HCEC 1CT (cell line): Measurements from ENCODE around the gene PCDHGC5.

Experiments used
- DNase-seq: peaks from one replicate; pipeline ENCODE4 v3.0.0-alpha.2; 2017

The PCDHGC5 gene

DNA sequence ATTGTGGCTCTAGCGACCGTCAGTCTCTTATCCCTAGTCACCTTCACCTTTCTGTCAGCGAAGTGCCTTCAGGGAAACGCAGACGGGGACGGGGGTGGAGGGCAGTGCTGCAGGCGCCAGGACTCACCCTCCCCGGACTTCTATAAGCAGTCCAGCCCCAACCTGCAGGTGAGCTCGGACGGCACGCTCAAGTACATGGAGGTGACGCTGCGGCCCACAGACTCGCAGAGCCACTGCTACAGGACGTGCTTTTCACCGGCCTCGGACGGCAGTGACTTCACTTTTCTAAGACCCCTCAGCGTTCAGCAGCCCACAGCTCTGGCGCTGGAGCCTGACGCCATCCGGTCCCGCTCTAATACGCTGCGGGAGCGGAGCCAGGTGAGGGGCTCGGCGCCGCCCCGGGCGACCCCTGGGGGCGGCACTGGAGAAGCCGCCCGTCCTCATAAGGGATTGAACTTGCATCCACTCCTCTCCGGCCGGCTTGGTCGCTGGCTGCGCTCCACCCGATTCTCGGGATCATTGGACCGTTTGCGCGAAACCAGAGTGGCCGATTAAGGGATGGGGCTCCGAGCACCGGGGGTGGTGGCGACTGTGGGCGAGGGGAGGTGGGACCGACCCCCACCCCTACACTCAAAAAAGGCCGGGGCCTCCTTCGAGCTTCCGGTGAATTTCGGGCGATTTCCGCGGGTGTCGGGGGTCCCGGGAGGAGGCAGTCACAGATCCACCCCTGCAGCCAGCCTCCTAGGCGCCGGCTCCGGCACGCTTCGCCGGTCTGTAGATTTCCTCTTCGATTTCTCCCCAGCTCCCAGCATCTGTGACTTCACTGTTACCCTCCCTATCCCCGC is 2.7 kb downstream of the PCDHGC5 start:
- DNase-seq, result no peak

DNA sequence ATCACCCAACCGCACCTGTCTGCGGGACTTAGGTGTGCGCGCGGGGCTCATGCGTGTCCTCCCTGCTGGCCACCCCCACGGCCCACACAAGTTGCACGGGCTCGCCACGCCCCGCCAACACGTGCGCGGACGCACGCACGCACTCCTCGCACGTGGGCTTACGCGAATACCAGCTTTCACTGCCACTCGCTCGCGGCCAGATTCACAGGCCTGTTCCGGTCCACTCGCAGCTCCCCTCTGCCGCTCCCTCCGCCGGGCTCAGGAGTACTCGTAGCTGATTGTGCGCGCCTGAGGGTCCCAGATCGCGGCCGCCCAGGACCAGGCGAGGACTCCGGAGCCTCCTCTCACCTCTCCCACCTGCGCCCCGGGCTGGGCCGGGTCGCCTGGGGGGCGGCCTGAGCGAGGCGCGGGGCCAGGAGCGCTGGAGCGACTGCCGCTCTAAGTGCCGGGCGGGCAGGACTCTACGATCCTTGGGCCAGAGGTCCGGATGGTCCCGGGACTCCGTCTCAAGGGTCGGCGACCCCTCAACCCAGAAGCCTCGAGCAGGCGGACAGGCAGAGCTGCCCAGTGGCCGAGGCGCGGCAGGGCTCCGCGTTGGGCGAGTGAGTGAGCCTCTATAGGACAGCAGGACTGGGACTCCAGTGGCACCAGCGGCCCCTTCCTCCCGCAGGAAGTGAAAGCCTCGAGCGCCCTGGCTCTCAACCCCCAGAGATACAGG is 3.4 kb downstream of the PCDHGC5 start:
- DNase-seq, result no peak

DNA sequence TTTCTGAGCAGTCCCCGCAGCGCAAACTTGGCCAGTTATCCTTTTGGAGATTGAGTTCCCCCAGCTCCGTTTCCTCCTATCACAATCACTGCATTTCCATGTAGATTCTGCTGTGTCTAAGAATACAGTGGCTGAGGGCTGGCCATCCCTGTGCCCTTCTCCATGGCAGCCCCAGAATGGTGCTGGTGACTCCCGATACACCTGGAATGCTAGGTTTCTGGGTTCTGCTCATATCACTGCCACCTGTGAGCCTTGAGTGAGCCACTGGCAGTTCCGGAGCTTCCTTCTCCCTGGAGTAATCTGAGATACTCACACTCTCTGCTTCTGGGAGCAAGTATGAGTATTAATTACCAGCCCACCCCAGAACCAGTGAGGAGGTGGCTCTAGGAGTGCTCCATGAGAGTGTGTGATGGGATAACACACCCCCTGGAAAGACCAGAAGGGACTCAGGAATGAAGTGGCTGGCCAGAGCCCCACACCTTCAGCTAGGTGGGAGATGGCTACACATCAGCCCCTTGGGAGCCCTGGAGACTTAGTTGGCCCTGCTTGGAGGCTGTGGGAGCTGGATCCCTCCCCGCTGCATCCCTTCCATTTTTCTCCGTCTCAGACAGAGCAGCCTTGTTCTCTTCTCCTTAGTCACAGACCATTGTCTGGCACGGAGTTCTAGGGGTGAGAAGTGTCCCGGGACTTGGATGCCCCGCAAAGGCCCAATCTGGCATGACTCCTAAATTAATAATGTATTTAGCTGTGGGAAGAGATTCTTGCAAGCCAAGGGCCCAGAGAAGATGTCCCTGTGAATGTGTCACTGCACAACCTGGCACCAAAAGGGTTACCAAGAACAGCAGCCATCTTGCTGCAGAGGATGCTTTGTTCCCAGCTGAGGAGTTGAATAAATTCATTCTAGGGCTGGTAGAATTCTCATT is 4.9 kb downstream of the PCDHGC5 start:
- no peak for DNase-seq

DNA sequence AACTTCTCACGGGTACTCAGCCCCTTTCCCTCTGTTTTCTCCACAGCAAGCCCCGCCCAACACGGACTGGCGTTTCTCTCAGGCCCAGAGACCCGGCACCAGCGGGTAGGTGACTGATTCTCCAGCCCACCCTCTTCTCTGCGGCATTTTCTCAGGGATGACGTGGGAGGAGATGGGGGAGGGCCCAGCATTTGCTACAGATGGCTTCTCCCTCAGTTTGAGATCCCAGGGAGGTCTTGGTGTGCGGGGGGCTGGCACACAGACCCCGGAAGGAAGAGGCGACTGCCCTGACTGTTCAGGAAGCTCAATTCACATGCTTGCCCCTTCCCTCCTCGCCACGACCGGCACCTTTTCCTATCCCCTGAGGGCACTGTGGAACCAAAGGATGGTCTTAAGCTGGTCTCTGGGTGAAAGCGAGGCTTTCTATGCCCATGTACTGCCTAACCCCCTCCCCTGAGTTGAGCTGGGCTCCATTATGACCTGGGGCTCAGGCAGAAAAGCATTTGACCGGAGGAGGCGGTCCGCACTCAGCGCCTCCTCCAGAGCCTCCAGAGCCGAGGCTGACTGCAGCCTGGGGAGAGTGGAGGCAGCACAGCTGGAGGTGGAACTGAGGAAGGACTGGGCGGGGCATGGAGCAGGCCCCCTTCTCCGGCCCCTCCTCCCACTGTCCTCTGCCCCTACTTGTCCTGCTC is 6.0 kb downstream of the PCDHGC5 start:
- DNase-seq, result no peak

GRCh38 chr5:141495453-141495811 is 6.6 kb downstream of the PCDHGC5 start:
- DNase-seq, result no peak

DNA sequence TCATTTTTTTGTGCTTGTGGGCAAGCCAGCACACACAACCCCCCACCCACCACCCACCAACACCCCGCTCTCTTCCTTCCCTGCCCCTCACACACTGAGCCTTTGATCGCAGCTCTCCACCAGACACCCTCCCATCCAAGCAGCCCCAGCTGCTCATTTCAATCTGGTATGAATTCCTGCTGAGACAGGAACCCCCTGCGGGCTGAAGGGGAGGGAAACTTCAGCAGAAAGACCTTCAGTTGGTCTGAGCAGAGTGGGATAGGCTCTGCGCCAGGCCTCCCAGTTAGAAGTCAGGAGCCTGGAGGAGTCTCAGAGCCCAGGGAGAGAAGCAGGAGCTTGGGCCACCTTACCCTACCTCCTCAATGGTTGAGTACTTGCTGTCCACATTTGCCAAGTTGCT is 7.2 kb downstream of the PCDHGC5 start:
- no peak for DNase-seq

DNA sequence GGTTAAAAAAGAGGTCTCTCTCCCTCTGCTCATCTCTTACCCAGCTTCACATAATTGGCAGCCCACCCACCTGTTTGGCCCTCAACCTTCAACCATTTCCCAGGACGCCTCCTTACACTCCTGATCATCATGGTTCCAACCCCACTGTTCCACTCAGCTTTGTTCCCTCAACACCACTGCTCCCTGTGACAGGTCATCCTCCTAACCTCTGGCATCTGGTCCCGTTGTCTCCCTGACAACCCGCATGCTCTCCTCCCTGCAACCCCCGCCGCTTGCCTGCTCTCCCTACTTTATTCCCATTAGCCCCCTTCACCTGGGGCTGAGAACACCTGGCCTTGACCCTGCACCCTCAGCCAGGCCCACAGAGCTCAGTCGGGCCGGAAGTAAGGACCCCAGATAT is 12.9 kb downstream of the PCDHGC5 start:
- DNase-seq, result no peak

GRCh38 chr5:141503681-141504080 is 14.8 kb downstream of the PCDHGC5 start:
- DNase-seq, result no peak

GRCh38 chr5:141504216-141504615 is 15.3 kb downstream of the PCDHGC5 start:
- DNase-seq, result no peak

GRCh38 chr5:141506381-141507155 is 17.7 kb downstream of the PCDHGC5 start:
- no peak for DNase-seq

- DNase-seq, result peak; percentile 92
These were observed 18.7 kb downstream of the PCDHGC5 start for GRCh38 chr5:141507387-141508091.

DNA sequence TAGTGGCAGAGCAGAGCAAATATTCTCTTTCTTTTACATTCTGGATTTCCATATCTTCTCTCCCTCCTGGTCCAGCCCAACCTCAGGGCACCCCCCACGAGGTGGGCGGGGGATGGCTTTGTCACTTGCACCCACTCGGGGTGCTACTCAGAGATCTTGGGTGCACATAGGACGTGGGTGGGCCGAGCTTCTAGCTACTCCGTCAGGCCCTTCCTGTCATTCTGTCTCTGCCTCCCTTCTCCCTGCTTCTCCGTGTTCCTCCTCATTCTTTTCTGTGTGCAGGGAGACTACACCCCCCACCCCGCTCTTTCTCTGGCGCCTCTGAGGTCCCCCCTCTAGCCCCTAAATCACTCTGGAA is 19.5 kb downstream of the PCDHGC5 start:
- DNase-seq, result peak; percentile 47

DNA sequence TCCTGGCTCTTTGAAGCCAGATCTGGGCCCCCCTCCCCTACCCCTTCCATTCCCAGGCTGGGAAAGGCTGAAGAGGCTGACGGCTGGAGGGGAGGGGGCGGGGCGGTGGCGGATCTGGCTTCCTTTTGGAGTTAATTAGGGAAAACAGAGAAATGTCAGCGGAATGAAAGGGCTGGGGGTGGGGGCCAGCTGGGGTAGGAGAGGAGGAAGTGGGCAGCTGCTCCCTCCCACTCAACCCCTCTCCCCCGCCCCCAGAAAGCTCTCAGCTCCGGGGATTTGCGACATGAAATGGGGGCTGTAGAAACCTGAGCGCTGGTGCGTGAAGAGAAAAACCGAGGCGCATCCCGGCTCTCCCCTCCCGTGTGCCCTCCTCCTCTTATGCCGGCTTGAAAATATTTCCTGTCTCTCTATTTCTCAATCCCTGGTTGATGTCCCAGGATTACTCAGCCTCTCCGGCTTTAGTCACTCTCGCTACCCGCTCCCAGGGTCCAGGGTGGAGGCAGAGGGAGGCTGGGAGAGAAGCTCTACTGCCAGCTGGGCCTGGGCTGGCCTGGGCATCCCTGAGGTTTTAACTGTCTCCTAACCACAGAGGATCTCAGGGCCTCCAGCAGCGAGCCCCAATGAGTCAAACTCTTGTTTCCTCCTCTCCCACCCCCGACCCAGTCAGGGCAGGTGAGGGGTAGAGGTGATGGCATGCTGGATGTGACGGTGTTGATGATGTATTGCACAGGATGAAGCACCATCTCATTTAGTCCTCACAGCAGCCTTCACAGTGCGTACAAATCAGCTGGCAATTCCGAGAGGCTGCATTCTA is 20.1 kb downstream of the PCDHGC5 start:
- peak; percentile 98 for DNase-seq

GRCh38 chr5:141510160-141510559 is 21.3 kb downstream of the PCDHGC5 start:
- no peak for DNase-seq

DNA sequence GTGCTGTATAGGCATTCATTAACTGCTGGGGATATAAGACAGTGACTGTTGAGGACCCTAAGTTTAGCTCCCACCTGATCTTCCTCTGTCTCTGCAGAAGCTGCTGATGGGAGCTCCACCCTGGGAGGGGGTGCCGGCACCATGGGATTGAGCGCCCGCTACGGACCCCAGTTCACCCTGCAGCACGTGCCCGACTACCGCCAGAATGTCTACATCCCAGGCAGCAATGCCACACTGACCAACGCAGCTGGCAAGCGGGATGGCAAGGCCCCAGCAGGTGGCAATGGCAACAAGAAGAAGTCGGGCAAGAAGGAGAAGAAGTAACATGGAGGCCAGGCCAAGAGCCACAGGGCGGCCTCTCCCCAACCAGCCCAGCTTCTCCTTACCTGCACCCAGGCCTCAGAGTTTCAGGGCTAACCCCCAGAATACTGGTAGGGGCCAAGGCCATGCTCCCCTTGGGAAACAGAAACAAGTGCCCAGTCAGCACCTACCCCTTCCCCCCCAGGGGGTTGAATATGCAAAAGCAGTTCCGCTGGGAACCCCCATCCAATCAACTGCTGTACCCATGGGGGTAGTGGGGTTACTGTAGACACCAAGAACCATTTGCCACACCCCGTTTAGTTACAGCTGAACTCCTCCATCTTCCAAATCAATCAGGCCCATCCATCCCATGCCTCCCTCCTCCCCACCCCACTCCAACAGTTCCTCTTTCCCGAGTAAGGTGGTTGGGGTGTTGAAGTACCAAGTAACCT is 22.1 kb downstream of the PCDHGC5 start:
- no peak for DNase-seq

DNA sequence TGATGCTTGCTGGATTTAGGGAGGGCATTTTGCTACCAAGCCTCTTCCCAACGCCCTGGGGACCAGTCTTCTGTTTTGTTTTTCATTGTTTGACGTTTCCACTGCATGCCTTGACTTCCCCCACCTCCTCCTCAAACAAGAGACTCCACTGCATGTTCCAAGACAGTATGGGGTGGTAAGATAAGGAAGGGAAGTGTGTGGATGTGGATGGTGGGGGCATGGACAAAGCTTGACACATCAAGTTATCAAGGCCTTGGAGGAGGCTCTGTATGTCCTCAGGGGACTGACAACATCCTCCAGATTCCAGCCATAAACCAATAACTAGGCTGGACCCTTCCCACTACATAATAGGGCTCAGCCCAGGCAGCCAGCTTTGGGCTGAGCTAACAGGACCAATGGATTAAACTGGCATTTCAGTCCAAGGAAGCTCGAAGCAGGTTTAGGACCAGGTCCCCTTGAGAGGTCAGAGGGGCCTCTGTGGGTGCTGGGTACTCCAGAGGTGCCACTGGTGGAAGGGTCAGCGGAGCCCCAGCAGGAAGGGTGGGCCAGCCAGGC is 23.0 kb downstream of the PCDHGC5 start:
- DNase-seq, result no peak

- DNase-seq, result peak; percentile 46
These were observed 23.6 kb downstream of the PCDHGC5 start for GRCh38 chr5:141512390-141512910.

- peak; percentile 51 for DNase-seq
These were observed 24.2 kb downstream of the PCDHGC5 start for GRCh38 chr5:141512911-141513626.
